ENCODE measurements around the gene PPIE.
"Not testable (repeated sequence)": the region's sequence is repeated elsewhere in the genome, so short reads cannot be mapped to it uniquely, and the experiment has no call there.

PPIE gene

DNA sequence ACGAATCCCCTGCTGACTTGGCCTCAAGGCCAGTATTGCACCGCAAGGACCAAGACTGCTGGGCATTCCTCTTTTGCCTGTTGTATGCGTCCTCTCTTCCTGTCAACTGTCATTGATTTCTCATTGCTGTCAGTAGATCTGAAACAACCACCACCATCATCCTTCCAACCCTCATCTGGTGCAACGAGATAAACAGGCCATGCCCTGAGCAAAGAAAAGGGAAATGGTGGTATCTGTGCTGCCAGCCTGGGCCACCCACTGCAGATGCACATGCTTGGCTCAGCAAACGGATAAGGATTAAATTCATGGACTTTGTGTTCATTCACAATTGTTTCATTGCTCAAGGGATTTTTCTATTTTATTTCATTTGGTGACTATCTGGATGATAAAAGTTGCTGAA lies 18.8 kb downstream of the PPIE start:
- DNase-seq (ENCODE audit: low read depth in 2 of 2, low spot score in 1 of 2) = no peak

DNA sequence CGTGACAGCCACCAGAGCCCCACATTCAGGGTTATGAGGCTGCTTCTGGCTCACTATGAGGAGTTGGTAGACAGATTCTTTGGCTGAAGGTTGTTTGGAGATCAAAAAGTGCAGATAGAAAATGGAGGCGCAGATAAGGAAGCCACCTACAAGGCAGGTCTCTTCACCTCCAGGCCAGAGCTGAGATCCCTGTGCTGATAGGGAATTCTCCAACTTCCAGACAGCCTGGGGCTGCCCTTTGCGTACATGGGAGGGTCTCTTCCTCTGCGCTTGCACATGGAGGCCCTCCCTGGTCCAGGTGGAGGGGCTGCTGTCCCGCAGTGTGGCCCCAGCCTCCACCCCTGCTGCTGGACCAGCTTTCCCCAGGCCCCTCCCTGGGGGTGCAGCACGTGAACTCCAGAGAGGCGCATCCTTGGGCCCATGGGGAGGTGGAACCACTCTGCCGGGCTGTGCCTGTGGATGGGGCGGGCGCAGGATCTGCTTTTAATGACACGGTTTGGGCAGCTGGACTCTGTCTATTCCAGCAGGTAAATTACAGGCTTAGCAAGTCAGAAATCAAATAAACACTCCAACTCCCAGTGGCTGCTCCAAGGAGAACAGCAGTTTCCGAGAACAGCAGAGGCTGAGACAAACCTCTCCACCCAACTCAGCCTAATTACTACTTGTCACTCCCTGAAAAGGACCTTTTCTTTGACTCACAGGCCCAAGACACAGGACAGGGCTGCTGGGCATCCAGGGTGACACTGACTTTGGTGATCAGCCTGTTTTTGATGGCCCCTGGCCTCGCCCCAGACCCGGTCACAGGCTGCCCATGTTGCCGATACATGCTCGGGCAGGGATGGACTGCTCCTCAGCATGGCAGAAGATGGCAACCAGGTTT lies 20.1 kb downstream of the PPIE start:
- DNase-seq (ENCODE audit: low read depth in 2 of 2, low spot score in 1 of 2) = no peak

DNA sequence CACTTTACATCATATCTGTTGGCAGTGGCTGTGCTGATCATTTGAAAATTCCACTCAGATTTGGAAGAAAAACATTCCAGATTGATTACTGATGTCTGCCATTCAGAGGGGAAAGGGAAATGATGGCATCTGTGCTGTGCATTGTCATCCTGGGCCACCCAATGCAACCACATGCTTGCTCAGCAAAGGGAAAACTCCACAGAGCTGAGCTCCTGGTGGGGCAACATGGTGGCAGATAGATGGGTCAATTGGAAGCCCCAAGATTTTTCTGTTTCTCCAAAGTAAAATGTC lies 20.7 kb downstream of the PPIE start:
- DNase-seq (ENCODE audit: low read depth in 2 of 2, low spot score in 1 of 2) = no peak

DNA sequence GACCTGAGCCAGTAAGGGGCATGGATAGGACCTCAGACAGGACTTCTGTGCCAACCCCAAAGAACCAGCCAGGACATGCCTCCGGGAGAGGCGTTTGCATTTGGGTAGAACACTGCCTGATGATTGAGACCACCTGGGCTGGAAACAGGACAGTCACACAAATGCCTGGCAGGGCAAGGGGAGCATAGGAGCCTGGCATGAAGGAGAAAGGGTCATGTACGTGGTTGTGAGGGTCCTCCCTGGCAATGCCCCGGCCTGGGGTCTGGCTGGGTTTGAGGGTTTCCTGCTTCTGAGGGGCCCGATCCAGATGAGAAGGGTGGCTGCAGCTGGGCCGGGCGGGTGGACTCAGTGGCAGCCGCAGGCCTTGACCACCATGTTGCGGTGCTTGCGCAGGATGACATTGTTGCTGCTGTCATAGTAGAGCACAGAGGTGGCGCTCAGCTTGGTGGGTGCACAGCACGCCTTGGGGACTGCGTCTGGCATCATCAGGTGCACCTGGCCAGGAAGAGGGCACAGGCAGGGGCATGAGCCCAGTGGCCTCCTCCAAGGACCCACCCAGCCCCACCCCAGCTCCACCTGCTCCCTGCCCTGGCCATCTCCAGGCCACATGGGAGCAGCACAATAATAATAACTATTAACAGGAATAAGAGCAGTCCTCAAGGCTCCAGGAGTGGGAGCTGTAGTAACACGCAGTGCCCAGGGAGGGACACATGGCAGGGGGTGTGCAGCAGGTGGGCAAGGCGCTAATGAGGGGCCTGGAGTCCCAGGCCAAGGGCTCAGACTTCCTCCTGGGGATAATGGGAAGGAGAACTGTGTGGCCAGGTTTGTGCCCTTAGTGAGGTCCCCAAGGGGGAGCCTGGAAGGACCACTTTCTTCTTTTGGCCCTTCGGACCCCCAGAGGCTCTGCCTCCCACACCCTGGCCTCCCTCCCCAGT lies 21.7 kb downstream of the PPIE start:
- DNase-seq (ENCODE audit: low read depth in 2 of 2, low spot score in 1 of 2) = no peak

DNA sequence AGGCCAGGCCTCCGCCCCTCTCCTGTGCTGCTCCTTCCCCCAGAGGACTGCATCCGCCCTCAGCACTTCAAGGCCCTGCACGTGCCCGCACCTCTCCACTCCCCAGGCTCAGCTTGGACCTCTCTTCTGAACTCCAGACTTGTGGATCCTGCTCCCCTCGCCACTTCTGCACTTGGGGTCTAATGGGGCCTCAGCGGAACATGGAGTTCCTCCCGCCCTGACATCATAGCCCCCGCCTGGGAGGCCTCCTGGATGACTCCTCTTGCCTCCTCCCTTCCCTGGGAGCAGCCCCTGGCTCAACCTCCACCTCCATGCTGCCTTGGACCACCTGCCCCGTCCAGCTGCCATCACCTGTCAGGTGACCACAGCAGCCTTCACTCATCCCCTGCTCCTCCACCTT lies 22.3 kb downstream of the PPIE start:
- DNase-seq (ENCODE audit: low read depth in 2 of 2, low spot score in 1 of 2) = no peak

DNA sequence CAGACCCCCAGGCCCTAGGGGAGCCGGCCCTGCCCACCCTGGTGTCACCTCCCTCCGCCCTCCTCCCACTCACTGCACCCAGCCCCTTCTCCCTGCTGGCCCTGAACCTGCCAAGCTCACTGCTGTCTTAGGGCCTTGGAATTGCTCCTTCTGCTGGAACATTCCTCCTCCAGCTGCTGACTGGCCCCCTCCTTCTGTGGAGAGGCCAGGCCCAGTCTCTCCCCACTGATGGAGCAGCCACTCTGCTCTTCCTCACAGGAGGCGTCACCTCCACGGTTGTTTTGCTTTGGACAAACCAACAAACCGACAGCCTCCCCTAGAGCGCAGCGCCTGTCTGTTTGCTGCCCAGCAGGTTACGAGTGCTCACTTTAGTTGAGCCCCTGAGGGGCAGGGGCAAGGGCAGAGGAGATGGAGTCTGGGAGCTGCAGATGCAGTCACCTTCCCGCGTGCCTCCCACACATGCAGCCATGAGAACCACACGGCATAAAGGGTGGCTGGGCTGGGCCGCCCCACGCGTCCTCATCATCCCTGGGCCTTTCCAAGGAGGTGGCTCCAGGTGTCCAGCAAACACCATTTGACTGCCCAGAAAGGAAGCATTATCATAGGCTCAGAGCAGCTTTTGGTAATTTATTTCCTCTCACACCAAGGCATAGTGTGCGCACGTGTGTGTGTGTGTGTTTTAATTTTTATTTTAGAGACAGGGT lies 23.0 kb downstream of the PPIE start:
- no peak for DNase-seq (ENCODE audit: low read depth in 2 of 2, low spot score in 1 of 2)

DNA sequence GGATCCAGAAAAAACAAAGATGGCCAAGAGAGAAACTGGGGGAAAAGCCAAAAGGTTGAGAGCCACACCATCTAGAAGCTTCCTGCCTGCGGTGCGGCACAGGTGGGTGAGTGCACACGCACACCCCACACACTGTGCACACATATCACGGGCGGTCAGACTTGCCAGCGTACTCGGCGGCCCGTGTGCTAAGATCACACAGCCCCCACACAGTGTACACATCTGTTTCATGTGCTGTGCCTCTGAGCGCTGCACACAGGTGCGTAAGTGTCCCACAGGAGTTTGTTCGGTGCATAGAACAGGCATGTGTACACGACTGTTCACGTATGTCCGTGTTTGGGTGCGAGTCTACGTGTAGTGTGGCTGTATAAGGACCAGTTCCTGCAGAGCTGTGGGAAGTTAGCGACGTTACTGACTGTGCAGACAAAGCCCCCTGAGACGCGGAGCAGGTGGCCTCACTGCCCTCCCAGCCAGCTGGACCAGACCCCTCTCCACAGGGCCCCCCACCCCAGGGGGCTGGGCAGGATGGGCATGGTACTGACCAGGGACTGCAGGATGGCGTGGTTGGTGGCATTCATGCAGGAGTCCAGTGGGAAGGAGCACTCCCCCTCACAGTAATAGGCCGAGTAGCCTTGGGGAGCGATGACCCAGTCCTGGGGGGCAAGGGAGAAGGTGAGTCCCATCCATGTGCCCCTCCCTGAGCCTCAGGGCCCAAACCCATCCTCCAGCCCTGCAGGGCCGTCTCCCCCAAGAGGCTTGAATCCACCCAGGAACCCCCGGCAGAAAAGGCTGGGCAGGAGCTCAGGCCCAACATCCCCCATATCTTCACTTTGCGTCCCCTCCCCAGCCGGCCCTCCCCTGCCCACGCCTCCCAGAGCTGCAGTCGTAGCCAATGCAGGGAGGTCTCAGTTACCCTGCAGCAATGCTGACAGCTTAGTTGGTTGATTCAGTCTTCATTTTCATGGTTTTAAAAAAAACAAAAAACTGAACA lies 24.2 kb downstream of the PPIE start:
- no peak for DNase-seq (ENCODE audit: low read depth in 2 of 2, low spot score in 1 of 2)

DNA sequence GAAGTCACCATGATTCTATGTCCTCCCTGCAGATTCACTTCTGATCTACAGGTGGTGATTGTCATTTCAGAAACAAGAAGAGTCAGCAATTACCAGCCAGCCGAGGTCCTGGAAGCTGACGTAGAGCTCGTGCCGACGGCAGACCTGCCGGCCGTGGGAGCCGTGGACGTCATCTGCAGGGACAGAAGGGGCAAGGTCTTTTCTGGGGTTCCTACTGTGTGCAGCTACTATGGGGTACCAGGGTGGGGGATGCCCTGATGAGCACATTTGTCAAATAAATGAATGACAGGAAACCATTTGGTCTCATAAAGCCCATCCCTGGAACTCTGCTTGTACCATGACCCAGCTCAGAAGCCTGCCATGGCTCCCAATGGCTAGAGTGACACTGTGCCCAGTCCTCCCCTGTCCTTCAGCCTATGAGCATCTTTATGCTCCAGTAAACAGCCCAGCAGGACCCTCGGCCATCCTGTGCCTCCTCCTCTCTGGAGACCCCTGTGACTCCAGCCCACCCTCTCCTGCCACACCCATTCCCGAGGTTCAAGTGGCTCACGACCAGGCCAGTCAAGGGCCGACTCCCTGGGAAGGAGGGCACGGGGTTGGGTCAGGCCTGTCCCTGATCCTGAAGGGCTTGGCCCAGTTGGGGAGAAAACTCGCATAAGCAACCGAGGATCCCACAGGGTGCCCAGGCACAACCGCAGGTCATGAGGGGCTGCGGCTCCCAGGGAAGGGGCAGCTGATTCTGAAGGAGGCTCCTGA lies 25.1 kb downstream of the PPIE start:
- not testable (repeated sequence) for DNase-seq (ENCODE audit: low read depth in 2 of 2, low spot score in 1 of 2)

DNA sequence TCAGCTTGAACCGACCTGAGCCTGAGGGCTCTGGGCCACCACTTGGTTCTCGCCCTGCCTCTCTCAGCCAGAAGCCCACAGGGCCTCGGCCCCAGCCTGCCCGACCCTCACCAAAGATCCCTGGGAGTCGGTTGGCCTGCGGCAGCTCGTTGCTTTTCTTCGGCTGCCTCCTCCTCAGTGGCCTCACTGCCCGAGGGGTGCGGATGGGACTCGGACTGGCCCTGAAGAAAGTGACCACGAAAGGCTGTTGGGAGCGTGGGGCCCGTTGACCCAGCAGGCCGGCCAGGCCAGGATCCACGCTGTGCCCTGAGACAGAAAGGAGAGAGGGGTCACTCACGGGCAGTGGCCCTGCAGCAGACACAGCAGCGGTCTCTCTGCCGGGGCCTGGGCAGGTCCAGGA lies 25.8 kb downstream of the PPIE start:
- not testable (repeated sequence) for DNase-seq (ENCODE audit: low read depth in 2 of 2, low spot score in 1 of 2)

DNA sequence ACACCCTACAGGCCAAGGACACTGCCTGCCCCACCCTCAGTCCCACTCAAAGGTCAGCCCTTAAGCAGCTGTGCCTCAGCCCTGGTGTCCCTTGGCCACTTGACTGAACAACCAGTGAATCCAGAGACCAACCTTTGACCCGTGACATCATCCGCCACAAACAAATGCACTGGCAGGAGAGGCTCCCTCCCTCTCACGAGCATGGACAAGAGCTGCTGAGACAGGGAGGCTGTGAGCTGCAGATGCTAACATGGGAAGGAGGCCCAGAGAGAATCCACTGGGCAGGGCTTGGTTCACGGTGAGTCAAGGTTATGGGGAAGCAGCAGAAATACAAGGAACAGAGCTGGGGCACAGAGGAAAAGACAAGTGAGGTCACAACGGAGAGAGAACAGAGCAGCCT lies 27.8 kb downstream of the PPIE start:
- DNase-seq (ENCODE audit: low read depth in 2 of 2, low spot score in 1 of 2) = not testable (repeated sequence)

DNA sequence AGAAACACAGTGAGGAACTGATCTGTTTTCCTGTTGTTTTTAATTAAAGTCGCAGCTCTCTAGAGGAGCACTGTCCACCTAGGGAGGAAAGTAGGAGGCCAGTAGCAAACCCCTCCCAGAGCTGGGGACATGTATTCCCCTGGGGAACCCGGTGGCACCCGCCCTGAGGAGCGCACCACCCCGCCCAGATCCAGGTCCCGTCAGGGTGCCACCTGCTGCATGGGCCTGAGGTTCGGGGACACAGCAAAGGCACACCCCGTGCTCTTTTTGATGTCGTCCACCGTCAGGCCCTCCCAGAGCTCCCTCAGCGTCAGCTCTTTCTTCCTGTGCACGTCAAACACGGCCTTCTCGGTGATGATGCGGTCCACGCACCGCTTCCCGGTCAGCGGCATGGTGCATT lies 30.8 kb downstream of the PPIE start:
- not testable (repeated sequence) for DNase-seq (ENCODE audit: low read depth in 2 of 2, low spot score in 1 of 2)

DNA sequence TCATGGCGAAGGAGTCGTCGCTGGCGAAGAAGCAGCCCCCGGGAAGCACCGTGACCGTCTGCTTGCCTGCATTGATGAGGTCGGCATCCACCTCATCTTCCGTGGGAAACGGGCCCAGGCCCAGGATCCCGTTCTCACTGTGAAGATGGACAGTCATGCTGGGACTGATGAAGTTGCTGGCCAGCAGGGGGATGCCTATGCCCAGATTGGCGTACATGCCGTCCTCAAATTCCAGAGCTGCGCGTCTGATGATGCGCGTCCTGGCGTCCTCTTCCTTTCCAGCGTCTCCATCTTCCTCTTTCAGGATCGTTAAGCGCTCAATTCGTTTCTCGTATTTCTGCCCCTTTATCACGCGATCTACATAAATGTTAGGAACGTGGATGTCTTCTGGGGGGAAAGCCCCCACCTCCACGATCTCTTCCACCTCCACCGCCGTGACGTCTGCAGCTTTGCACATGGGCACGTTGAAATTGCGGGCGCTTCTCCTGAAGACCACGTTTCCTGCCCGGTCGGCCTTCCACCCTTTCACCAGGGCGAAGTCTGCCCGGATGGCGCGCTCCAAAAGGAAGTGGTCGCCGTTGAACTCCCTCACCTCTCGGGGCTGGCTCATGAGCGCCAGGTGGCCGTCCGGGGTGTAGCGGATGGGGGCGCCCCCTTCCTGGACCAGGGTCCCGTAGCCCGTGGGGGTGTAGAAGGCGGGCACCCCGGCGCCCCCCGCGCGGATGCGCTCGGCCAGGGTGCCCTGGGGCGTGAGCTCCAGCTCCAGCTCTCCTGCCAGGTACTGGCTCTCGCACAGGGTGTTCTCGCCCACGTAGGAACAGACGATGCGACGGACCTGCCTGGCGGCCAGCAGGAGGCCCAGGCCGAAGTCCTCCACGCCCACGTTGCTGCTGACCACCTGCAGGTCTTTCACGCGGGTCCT lies 31.7 kb downstream of the PPIE start:
- not testable (repeated sequence) for DNase-seq (ENCODE audit: low read depth in 2 of 2, low spot score in 1 of 2)

DNA sequence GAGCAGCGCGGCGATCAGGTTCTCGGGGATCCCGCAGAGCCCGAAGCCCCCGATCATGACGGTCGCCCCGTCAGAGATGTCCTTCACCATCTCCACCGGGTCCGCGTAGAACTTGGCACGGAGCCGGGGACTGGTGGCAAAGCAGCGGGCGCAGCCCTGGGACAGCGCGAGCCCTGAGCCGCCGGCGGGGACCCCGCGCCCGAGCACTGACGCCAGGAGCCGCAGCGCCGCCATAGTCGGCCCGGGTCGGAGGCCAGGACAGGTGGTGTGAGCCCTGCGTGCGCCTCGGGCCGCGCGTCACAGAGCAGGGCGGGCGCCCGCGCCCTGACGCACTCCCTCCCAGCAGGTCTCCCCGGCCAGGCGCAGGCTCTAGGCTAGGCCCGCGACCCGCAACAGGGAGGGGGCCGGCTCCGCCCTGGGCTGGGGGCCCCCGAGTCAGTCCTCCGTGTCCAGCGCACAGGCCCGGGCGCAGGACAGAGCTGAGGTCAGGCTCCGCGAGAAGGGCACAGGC lies 32.4 kb downstream of the PPIE start, which contains the start of gene OXCT2:
Gene OXCT2 (minus strand): TSS at position 327 of the 511 bp plus-strand sequence. CDS start 93 bp downstream, at position 234.
- DNase-seq (ENCODE audit: low read depth in 2 of 2, low spot score in 1 of 2) = not testable (repeated sequence)

DNA sequence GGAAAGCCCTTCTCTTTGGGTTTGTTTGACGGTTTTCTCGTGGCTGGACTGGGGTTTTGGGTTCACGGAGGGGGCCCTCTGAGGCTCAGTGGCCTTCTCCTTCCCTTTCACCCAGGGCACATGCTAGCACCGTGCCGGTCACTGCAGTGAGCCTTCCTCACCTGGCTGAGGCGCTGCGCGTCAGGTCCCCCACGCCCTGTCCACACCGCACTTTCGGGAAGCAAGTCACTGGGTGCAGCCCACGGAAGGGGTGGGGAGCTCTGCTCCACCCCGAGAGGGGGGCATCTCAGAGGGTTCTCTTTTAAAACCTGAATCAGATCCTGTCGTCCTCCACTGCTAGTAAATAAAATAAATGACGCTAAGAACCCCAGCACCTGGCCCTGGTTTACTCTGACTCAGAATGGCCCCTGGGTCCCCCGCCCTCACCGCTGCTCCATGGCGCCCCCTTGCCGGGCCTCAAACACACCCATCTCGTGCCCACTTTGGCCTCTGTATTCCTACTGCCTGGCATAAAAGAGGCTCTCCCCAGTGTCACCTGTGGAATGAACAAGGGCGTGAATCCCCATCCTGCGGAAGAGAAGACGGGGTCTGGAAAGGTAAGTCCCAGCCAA lies 34.8 kb downstream of the PPIE start:
- DNase-seq (ENCODE audit: low read depth in 2 of 2, low spot score in 1 of 2) = not testable (repeated sequence)

DNA sequence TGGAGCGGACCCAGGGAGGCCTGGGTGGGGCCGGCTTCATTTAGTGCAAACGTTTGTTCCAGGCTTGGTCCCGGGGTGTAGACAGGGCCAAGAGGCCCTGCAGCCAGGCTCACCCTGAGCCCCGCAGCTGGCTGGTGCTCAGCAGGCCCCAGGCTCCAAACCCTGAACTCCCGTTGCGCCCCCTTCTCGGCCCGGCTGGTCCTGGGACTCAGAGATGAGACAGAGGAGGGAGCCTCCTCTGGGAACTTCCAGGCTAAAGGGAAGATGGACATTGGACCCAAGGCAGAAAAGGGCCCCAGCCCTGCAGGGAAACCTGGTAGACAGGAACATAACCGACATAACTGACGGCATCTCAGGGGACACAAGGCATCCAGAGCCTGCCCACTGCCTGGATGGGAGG lies 36.5 kb downstream of the PPIE start:
- DNase-seq (ENCODE audit: low read depth in 2 of 2, low spot score in 1 of 2) = not testable (repeated sequence)

DNA sequence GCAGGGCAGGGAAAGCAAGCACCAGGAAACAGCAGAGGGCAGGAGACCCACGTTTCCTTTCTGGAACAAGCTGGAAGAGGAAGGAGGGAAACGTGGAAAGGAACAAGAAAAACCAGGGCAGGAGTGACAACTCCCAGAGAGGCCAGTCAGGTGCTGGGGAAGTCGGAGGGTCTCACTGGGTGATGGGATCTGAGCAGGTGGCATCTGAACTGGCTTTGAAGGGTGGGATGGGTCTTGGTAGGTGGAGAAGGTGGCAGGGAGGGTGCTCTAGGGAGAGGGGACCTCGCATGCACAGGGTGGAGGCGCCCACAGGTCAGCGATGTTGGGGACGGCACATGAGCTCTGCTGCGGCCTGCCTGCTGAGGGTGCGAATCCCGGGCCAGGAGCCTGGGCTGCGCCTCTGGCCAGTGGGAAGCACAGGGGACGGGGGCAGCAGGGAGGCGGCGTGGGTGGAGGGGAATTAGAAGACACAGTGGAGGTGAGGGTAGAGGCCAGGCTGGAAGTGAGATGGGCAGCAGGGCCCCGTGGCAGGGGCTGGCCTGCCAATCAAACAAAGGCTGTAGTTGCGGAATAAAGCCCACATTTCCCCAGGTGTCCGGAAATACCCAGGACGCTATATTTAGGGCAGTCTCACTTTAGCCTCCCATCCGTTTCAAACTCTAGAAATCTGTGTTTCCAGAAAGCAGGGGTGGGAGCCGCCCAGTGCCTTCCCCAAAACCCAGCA lies 37.2 kb downstream of the PPIE start:
- not testable (repeated sequence) for DNase-seq (ENCODE audit: low read depth in 2 of 2, low spot score in 1 of 2)

DNA sequence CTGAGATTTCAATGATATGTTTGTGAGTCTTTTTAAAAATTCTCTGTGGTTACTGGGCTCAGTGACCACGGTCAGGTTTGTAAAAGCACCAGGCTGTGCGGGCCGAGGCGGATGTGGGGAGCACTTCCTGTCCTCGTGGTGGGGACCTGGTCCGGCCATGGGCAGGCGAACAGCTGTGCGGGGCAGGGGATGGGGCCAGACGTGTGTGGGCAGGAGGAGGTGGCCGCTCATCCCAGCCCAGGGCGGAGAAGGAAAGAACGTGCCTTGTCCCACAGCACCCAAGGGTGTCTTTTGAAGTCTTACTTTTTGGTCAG lies 37.7 kb downstream of the PPIE start:
- no peak for DNase-seq (ENCODE audit: low read depth in 2 of 2, low spot score in 1 of 2)
